Measurements from ENCODE around the gene CSH1. TPM values are rescaled to one million over a fixed set of nuclear protein-coding genes. Genes with fewer than 3 reads are reported as not detected.
"Not testable (repeated sequence)": the region's sequence is repeated elsewhere in the genome, so short reads cannot be mapped to it uniquely, and the experiment has no call there.

The CSH1 gene
- not detected for total RNA-seq

DNA sequence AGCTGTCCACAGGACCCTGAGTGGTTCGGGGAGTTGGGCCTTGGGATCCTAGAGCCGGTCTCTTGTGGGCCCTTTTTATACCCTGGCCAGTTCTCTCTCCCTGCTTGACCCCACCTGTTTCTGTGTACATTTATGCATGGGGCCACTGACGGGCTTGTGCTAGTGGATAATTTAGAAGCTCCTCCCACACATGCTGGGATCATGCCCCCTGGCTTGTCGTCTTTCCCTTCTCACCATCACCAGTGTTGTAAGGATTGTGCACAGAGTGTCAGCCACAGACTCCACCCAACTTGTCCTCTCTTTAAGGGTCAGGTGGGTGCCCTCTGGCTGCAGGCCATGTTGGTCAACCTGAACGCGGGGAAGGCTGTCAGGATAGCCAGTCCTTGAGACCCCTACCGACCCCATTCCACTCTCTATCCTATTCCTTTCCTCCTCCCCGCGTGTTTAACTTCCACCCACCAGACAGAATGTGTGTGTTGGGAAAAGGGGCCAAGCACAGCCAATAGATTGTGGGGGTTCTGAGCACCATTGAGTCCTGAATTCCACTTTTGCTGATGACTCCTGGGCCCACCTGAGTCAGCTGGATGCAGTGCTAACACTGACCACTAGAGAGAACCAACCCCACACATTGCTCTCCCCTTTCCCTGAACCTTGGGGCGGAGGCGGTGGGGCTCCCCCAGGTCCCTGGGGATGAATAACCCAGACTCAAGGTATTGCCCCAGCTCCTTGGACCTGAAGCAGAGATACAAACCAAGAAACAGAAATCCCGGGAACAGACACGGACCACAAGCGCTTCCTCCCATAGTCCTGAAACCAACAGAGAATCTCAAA, at the start of gene CSH1:
Gene CSH1, minus strand, starts transcription at position 51 of the 831 bp plus-strand sequence. CDS start 63 bp downstream, outside the sequence.
- not testable (repeated sequence) for H3K27me3 ChIP-seq (ENCODE audit: control insufficient read depth in 3 of 3, insufficient read depth in 3 of 3, low read length in 3 of 3); H3K9me3 ChIP-seq (ENCODE audit: control insufficient read depth in 3 of 3, low read length in 3 of 3); H3K27ac ChIP-seq (ENCODE audit: low read depth, low read length); H3K36me3 ChIP-seq (ENCODE audit: control insufficient read depth in 3 of 3, insufficient read depth in 3 of 3, low read length in 3 of 3); H3K9ac ChIP-seq (ENCODE audit: low read depth in 1 of 3, low read length in 3 of 3); H3K4me1 ChIP-seq (ENCODE audit: control insufficient read depth in 3 of 3, insufficient read depth in 3 of 3, low read length in 3 of 3); H3K4me3 ChIP-seq (ENCODE audit: low read length in 3 of 3)

DNA sequence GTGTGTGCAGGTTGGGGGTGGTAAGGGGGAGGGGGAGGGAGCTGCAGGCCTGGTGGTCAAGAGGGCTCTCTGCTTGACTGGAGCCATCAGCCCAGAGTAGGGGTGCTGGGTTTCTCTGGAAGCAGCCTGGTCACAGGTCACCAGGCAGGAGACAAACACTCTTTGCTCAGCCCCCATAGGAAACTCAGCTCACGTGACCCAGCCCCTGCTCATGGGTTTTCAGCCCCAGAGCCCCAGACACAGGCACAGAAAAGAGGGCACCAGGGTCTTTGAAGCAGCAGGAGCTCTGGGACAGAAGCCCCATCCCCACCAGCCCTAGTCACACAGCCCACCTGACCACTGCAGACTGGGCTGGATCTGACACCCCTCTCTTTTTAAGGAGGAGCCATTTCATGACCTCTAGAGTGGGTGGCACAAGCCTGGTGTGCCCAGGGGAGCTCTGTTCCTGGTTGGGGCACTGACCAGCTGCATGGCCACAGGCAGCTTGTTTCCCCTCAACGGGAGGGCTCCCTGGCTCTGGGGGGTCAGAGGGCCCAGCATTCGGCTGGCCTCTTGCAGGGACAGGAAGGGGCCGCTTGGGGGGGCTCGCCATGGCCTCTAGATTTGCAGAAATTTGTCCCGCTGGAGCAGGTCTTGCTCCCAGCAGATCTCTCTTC, 49.5 kb upstream of the CSH1 start:
- H3K27ac ChIP-seq (ENCODE audit: low read depth, low read length) = no peak overlapping the region

DNA sequence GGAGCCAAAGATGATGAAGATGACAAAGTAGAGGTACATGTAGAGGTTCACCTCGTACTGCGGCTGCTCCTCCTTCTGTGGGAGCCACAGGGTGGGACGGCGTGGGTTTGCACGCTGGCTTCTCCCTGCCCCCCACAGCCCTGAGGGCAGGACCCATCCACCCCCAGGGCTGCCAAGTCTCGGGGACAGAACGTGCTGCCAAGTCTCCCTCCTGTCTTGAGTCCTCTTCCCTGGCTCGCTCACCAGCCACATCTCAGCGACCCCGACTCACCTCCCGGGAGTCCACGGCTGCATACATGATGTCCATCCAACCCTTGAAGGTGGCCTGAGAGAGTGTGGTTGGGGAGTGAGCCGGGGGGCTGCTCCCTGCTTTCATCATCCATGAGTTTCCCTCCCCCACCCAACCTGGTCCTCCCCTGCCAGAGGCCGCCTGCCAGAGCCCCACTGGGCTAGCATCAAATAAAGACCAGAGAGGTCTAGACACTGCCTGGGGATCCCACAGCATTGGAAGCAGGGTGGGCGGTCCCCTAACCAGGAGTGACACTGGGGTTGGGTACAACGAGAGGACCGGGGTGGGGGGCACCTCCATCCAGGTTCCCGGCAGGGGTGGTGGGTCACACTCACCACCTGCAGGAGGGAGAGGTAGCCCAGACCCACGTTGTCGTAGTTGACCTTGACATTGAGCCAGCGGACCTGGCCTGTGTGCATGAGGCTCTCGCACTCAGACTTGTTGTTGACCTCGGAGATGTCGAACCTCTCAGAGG, 48.5 kb upstream of the CSH1 start:
- Histone ChIP-seq H3K9ac (ENCODE audit: low read depth in 1 of 3, low read length in 3 of 3) (peak overlapping the region in 1 of 3 donors; percentile 57), H3K27me3 (ENCODE audit: control insufficient read depth in 3 of 3, insufficient read depth in 3 of 3, low read length in 3 of 3) (no peaks in the 10 kb centered on the region), H3K4me3 (ENCODE audit: low read length in 3 of 3) (no peak overlapping the region), H3K4me1 (ENCODE audit: control insufficient read depth in 3 of 3, insufficient read depth in 3 of 3, low read length in 3 of 3) (peaks cover 36 to 54% (median 39%) of the 10 kb centered on the region in 3 donors), H3K27ac (ENCODE audit: low read depth, low read length) (peak overlapping the region; percentile 25), H3K36me3 (ENCODE audit: control insufficient read depth in 3 of 3, insufficient read depth in 3 of 3, low read length in 3 of 3) (peaks cover 42 to 68% (median 67%) of the 10 kb centered on the region in 3 donors), H3K9me3 (ENCODE audit: control insufficient read depth in 3 of 3, low read length in 3 of 3) (no peaks in the 10 kb centered on the region)

More for the DNA sequence above, 49.5 kb upstream of the CSH1 start:
- H3K4me1 ChIP-seq (ENCODE audit: control insufficient read depth in 3 of 3, insufficient read depth in 3 of 3, low read length in 3 of 3) = peaks cover 46 to 64% (median 49%) of the 10 kb centered on the region in 3 donors
- peak overlapping the region in 2 of 3 donors; percentile 10 to 57 for H3K9ac ChIP-seq (ENCODE audit: low read depth in 1 of 3, low read length in 3 of 3)
- H3K27me3 ChIP-seq (ENCODE audit: control insufficient read depth in 3 of 3, insufficient read depth in 3 of 3, low read length in 3 of 3) = no peaks in the 10 kb centered on the region
- no peaks in the 10 kb centered on the region for H3K9me3 ChIP-seq (ENCODE audit: control insufficient read depth in 3 of 3, low read length in 3 of 3)
- no peak overlapping the region for H3K4me3 ChIP-seq (ENCODE audit: low read length in 3 of 3)
- peaks cover 36 to 61% (median 58%) of the 10 kb centered on the region in 3 donors for H3K36me3 ChIP-seq (ENCODE audit: control insufficient read depth in 3 of 3, insufficient read depth in 3 of 3, low read length in 3 of 3)

DNA sequence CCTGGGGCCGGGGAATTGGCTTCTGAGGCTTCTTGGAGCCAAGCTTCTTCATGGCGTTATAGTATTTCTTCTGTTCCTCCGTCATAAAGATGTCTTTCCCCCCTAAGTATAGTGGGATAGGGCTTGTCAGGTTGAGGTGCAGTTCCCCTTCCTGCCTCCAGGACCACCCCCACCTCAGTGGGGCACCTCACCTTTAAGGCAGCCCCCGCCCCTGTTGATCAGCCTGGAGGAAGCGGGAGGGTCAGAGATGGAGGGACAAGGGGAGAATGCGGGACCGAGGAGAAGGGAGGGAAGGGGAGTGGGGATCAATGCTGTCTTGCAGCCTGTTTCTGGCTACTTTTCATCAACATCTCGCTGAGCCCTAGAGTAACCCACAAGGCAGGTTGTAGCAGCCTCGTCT, 47.4 kb upstream of the CSH1 start:
- Histone ChIP-seq H3K27me3 (ENCODE audit: control insufficient read depth in 3 of 3, insufficient read depth in 3 of 3, low read length in 3 of 3) (no peaks in the 10 kb centered on the region), H3K4me3 (ENCODE audit: low read length in 3 of 3) (no peak overlapping the region), H3K36me3 (ENCODE audit: control insufficient read depth in 3 of 3, insufficient read depth in 3 of 3, low read length in 3 of 3) (peaks cover 46 to 73% (median 72%) of the 10 kb centered on the region in 3 donors), H3K9me3 (ENCODE audit: control insufficient read depth in 3 of 3, low read length in 3 of 3) (no peaks in the 10 kb centered on the region), H3K9ac (ENCODE audit: low read depth in 1 of 3, low read length in 3 of 3) (no peak overlapping the region), H3K4me1 (ENCODE audit: control insufficient read depth in 3 of 3, insufficient read depth in 3 of 3, low read length in 3 of 3) (peaks cover 27 to 43% (median 28%) of the 10 kb centered on the region in 3 donors), H3K27ac (ENCODE audit: low read depth, low read length) (no peak overlapping the region)

DNA sequence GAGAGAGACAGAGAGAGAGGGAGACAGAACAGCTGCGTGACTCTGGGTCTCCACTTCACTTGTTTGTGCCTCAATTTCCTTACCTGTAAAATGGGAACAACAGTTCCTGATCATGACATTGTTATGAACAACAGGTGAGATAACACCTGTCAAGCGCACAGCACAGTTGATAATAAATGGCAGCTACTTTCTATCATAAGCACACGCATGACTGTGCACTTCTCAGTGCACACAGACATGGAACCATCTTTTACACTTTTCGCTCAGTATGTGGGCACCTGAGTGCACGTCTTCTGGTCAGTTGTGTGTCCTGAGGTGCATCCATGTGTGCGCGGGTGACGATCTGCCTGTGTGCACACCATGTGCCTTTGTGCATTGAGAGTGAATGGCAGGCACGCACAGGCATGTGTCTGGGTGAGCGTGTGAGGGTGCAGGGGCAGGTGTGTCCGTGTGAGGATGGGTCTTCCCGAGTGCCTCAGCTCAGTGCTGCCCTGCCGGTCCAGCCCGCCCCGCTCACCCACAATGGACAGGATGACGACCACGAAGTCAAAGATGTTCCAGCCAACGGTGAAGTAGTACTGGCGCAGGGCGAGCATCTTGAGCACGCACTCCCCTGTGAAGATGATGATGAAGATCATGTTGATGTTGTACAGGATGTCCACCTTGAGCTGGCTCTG, 46.1 kb upstream of the CSH1 start:
- Histone ChIP-seq H3K9ac (ENCODE audit: low read depth in 1 of 3, low read length in 3 of 3) (no peak overlapping the region), H3K4me3 (ENCODE audit: low read length in 3 of 3) (no peak overlapping the region), H3K27ac (ENCODE audit: low read depth, low read length) (no peak overlapping the region), H3K36me3 (ENCODE audit: control insufficient read depth in 3 of 3, insufficient read depth in 3 of 3, low read length in 3 of 3) (peaks cover 42 to 67% (median 60%) of the 10 kb centered on the region in 3 donors), H3K9me3 (ENCODE audit: control insufficient read depth in 3 of 3, low read length in 3 of 3) (no peaks in the 10 kb centered on the region), H3K27me3 (ENCODE audit: control insufficient read depth in 3 of 3, insufficient read depth in 3 of 3, low read length in 3 of 3) (no peaks in the 10 kb centered on the region), H3K4me1 (ENCODE audit: control insufficient read depth in 3 of 3, insufficient read depth in 3 of 3, low read length in 3 of 3) (peaks cover 23 to 30% (median 24%) of the 10 kb centered on the region in 3 donors)

DNA sequence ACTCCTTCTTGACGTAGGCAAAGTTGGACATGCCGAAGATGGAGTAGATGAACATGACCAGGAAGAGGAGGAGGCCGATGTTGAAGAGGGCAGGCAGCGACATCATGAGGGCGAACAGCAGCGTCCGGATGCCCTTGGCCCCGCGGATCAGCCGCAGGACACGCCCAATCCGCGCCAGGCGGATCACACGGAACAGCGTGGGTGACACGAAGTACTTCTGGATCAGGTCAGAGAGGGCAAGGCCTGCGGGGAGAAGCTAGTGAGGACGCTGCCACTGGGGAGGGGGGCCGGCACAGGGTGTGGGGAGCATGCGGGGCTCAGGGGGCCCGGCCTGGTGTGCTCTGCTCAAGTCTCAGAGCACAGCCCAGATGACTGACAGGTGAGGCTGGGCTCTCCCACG, 45.4 kb upstream of the CSH1 start:
- Histone ChIP-seq H3K4me1 (ENCODE audit: control insufficient read depth in 3 of 3, insufficient read depth in 3 of 3, low read length in 3 of 3) (peaks cover 19 to 23% (median 22%) of the 10 kb centered on the region in 3 donors), H3K4me3 (ENCODE audit: low read length in 3 of 3) (no peak overlapping the region), H3K27me3 (ENCODE audit: control insufficient read depth in 3 of 3, insufficient read depth in 3 of 3, low read length in 3 of 3) (no peaks in the 10 kb centered on the region), H3K36me3 (ENCODE audit: control insufficient read depth in 3 of 3, insufficient read depth in 3 of 3, low read length in 3 of 3) (peaks cover 42 to 65% (median 60%) of the 10 kb centered on the region in 3 donors), H3K9me3 (ENCODE audit: control insufficient read depth in 3 of 3, low read length in 3 of 3) (no peaks in the 10 kb centered on the region), H3K27ac (ENCODE audit: low read depth, low read length) (no peak overlapping the region), H3K9ac (ENCODE audit: low read depth in 1 of 3, low read length in 3 of 3) (no peak overlapping the region)

DNA sequence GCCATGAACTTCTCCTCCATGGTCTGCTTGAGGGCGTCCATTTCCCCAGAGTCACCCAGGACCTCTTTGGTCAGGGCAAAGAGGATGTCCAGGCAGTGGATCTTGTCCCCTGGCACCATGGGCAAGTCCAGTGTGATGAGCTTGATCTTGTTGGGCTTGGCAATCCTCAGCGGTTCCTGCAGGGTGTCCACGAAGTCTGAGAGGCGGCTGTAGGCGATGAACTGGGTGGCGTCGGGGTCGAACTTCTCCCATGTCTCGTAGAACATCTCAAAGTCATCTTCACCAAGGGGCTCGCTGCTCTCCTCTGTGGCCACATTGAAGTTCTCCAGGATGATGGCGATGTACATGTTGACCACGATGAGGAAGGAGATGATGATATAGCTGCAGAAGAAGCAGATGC, 44.8 kb upstream of the CSH1 start:
- peaks cover 14 to 18% (median 17%) of the 10 kb centered on the region in 3 donors for H3K4me1 ChIP-seq (ENCODE audit: control insufficient read depth in 3 of 3, insufficient read depth in 3 of 3, low read length in 3 of 3)
- H3K27ac ChIP-seq (ENCODE audit: low read depth, low read length) = no peak overlapping the region
- H3K27me3 ChIP-seq (ENCODE audit: control insufficient read depth in 3 of 3, insufficient read depth in 3 of 3, low read length in 3 of 3) = no peaks in the 10 kb centered on the region
- peaks cover 42 to 65% (median 60%) of the 10 kb centered on the region in 3 donors for H3K36me3 ChIP-seq (ENCODE audit: control insufficient read depth in 3 of 3, insufficient read depth in 3 of 3, low read length in 3 of 3)
- no peak overlapping the region for H3K4me3 ChIP-seq (ENCODE audit: low read length in 3 of 3)
- no peaks in the 10 kb centered on the region for H3K9me3 ChIP-seq (ENCODE audit: control insufficient read depth in 3 of 3, low read length in 3 of 3)
- no peak overlapping the region for H3K9ac ChIP-seq (ENCODE audit: low read depth in 1 of 3, low read length in 3 of 3)

DNA sequence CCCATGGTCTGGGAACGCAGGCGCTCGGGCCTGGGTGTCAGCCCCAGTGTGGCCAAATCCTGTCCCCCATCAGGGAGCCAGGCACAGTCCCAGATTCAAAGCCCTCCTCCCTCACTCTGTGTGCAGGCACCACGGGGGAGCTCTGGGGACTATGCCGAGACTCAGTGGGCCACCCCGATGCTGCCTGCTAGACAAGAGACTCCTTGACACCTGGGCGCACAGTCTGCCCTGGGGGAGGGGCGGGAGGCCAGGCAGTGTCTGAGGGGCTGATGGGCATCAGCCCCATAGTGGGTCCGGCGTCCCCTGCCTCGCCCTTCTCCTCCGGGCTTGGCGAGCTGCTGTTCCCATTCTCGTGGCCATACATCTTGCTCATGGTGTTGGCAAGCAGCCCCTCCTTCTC, 44.2 kb upstream of the CSH1 start:
- Histone ChIP-seq H3K4me1 (ENCODE audit: control insufficient read depth in 3 of 3, insufficient read depth in 3 of 3, low read length in 3 of 3) (peaks cover 9 to 13% (median 12%) of the 10 kb centered on the region in 3 donors), H3K9me3 (ENCODE audit: control insufficient read depth in 3 of 3, low read length in 3 of 3) (no peaks in the 10 kb centered on the region), H3K9ac (ENCODE audit: low read depth in 1 of 3, low read length in 3 of 3) (no peak overlapping the region), H3K36me3 (ENCODE audit: control insufficient read depth in 3 of 3, insufficient read depth in 3 of 3, low read length in 3 of 3) (peaks cover 42 to 65% (median 60%) of the 10 kb centered on the region in 3 donors), H3K27me3 (ENCODE audit: control insufficient read depth in 3 of 3, insufficient read depth in 3 of 3, low read length in 3 of 3) (no peaks in the 10 kb centered on the region), H3K4me3 (ENCODE audit: low read length in 3 of 3) (no peak overlapping the region), H3K27ac (ENCODE audit: low read depth, low read length) (no peak overlapping the region)

DNA sequence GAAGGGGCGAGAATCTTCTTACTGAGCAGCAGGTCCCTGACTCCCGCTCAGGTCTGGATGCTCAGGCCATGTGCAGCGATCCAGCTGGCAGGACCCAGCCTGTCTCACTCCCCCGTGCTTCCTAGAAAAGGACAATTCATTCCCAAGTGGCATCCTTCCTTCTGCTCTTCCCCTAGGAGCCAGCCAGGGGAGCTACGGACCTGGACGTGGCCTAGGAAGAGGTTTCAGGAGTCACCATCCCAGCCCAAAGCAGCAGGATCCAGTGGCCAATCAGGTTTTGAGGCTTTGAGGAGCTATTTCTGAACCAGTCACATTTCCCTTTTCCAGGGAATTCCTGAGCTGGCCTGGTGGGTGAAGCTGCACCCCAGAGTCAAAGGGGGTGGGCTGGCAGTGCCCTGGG, 43.5 kb upstream of the CSH1 start:
- H3K9ac ChIP-seq (ENCODE audit: low read depth in 1 of 3, low read length in 3 of 3) = peak overlapping the region in 1 of 3 donors; percentile 8
- no peak overlapping the region for H3K4me3 ChIP-seq (ENCODE audit: low read length in 3 of 3)
- H3K9me3 ChIP-seq (ENCODE audit: control insufficient read depth in 3 of 3, low read length in 3 of 3) = no peaks in the 10 kb centered on the region
- H3K4me1 ChIP-seq (ENCODE audit: control insufficient read depth in 3 of 3, insufficient read depth in 3 of 3, low read length in 3 of 3) = peaks cover 2 to 6% (median 5%) of the 10 kb centered on the region in 3 donors
- peaks cover 40 to 58% (median 53%) of the 10 kb centered on the region in 3 donors for H3K36me3 ChIP-seq (ENCODE audit: control insufficient read depth in 3 of 3, insufficient read depth in 3 of 3, low read length in 3 of 3)
- H3K27me3 ChIP-seq (ENCODE audit: control insufficient read depth in 3 of 3, insufficient read depth in 3 of 3, low read length in 3 of 3) = no peaks in the 10 kb centered on the region
- no peak overlapping the region for H3K27ac ChIP-seq (ENCODE audit: low read depth, low read length)
